GM12878 (cell line): Measurements from ENCODE around the gene ENTREP1. TPM values are rescaled to one million over a fixed set of nuclear protein-coding genes. Genes with fewer than 3 reads are reported as not detected.

Experiments
- ATAC-seq: fragments of 200-7000 bp; cut with Tn5 transposase; 3 replicates; pipeline ENCODE4 v1.9.1; 2020; ENCODE audit warnings: mild to moderate bottlenecking, moderate library complexity
- BruUV-seq: library from RNA; stranded (reverse); fragments of 400-500 nt; replicated peaks from 2 replicates; lab custom pipeline; 2021; lab: Mats Ljungman, UMichigan
- CTCF ChIA-PET: fragments of 300-600 bp; sonication (Branson Sonifier 250); formaldehyde crosslinking; extraction: SDS; loops from one replicate; lab custom pipeline; 2021; ENCODE audit warnings: inconsistent platforms; lab: Yijun Ruan, JAX
- POLR2A ChIA-PET: fragments of 350-600 bp; formaldehyde crosslinking; extraction: SDS; loops from one replicate; lab custom pipeline; 2021; ENCODE audit warnings: inconsistent platforms; lab: Charles Lee
- RAD21 ChIA-PET: fragments of 300-600 bp; sonication (Branson Sonifier 250); formaldehyde crosslinking; loops from one replicate; lab custom pipeline; 2023; ENCODE audit warnings: antibody characterized with exemption; ENCODE audit not compliant: unreplicated experiment; lab: Charles Lee
- SMC1A ChIA-PET: fragments of 300-600 bp; sonication (Branson Sonifier 250); formaldehyde crosslinking; loops from one replicate; lab custom pipeline; 2023; ENCODE audit not compliant: unreplicated experiment, uncharacterized antibody; lab: Charles Lee
- DNase-seq: peaks from one replicate; pipeline ENCODE4 v3.0.0-alpha.2; 2011; ENCODE audit warnings: low read depth, low spot score
- FAIRE-seq: peaks from 3 replicates; lab custom pipeline; 2011; peaks lifted over from hg19 to GRCh38; lab: Jason Lieb, UNC
- H2AFZ ChIP-seq: 2 replicates; pipeline ENCODE4 v1.6.0; 2011; ENCODE audit warnings: low read depth, low read length, control low read depth; ENCODE audit not compliant: control insufficient read depth
- H3K27ac ChIP-seq: 2 replicates; pipeline ENCODE4 v1.5.1; 2011; ENCODE audit warnings: control low read depth; ENCODE audit not compliant: control insufficient read depth, insufficient read depth
- H3K27me3 ChIP-seq, 2 experiments: replicated peaks in 1 of 2; 2 replicates each; pipeline versions ENCODE4 v1.6.0 to v1.6.1; 2011; ENCODE audit warnings: low read length in 1 of 2; ENCODE audit not compliant: control insufficient read depth in 2 of 2, insufficient read depth in 2 of 2
- H3K36me3 ChIP-seq, 2 experiments: 2 replicates each; pipeline ENCODE4 v1.5.1; 2011; ENCODE audit warnings: low read length in 1 of 2; ENCODE audit not compliant: control insufficient read depth in 2 of 2, insufficient read depth in 2 of 2
- H3K4me1 ChIP-seq: 2 replicates; pipeline ENCODE4 v1.6.1; 2011; ENCODE audit warnings: mild to moderate bottlenecking, low read length, moderate library complexity, mixed read lengths; ENCODE audit not compliant: control insufficient read depth, insufficient read depth
- H3K4me2 ChIP-seq: 2 replicates; pipeline ENCODE4 v1.6.0; 2011; ENCODE audit warnings: control low read depth; ENCODE audit not compliant: control insufficient read depth, insufficient read depth
- H3K4me3 ChIP-seq: fragments of 200-600 bp; sonication (generic); 2 replicates; pipeline ENCODE4 v1.5.1; 2016
- H3K79me2 ChIP-seq: 2 replicates; pipeline ENCODE4 v1.6.0; 2011; ENCODE audit warnings: low read length; ENCODE audit not compliant: control insufficient read depth, insufficient read depth
- H3K9ac ChIP-seq: 2 replicates; pipeline ENCODE4 v1.8.0; 2011; ENCODE audit warnings: low read length, control low read depth, mixed read lengths; ENCODE audit not compliant: control insufficient read depth, insufficient read depth
- H3K9me3 ChIP-seq: replicated peaks from 3 replicates; pipeline ENCODE4 v1.5.1; 2011; ENCODE audit warnings: mild to moderate bottlenecking, low read length; ENCODE audit not compliant: control insufficient read depth, insufficient read depth
- H4K20me1 ChIP-seq: 2 replicates; pipeline ENCODE4 v1.6.0; 2011; ENCODE audit not compliant: control insufficient read depth, insufficient read depth
- CBX5 ChIP-seq: sonication (generic); IDR thresholded peaks from 2 replicates; pipeline ENCODE4 v1.6.1; 2016; ENCODE audit warnings: low read depth, moderate library complexity, mild to moderate bottlenecking, inconsistent platforms
- E2F8 ChIP-seq: fragments of 450-650 bp; IDR thresholded peaks from 2 replicates; pipeline ENCODE4 v1.6.1; 2018; ENCODE audit warnings: mild to moderate bottlenecking, low read depth, moderate library complexity; ENCODE audit not compliant: partially characterized antibody
- IKZF1 ChIP-seq: fragments of 450-650 bp; conservative IDR thresholded peaks from 2 replicates; pipeline ENCODE4 v1.6.1; 2017; ENCODE audit warnings: antibody characterized with exemption, mild to moderate bottlenecking
- RFX5 ChIP-seq: IDR thresholded peaks from 2 replicates; pipeline ENCODE4 v1.6.1; 2011; ENCODE audit warnings: low read depth, low read length, improper control_type of control experiment
- SMAD5 ChIP-seq: IDR thresholded peaks from 2 replicates; pipeline ENCODE4 v1.6.1; 2016; ENCODE audit warnings: antibody characterized with exemption, low read depth
- SMARCA5 ChIP-seq: fragments of 450-650 bp; IDR thresholded peaks from 2 replicates; pipeline ENCODE4 v1.6.1; 2017; ENCODE audit warnings: mild to moderate bottlenecking
- WGBS: methylation state at CpG from one replicate; pipeline ENCODE4 v1.1.6; 2016; ENCODE audit warnings: low lambda C conversion rate; ENCODE audit not compliant: insufficient replicate concordance, insufficient coverage; ENCODE audit errors: missing lambda C conversion rate; 5-methylcytosine and 5-hydroxymethylcytosine counted together
- in situ Hi-C: fragments of 300-500 bp; cut with MboI; formaldehyde crosslinking; loops from 9 replicates; pipeline ENCODE4 v1.14.3; 2018; ENCODE audit warnings: mixed read lengths
- intact Hi-C: fragments of 100-400 bp; cut with micrococcal nuclease; formaldehyde crosslinking; loops from one replicate; pipeline ENCODE4 v1.14.2; 2022; ENCODE audit not compliant: unreplicated experiment
- polyA plus RNA-seq, 11 experiments: library from polyadenylated mRNA; depleted of rRNA in 4 of 11; unstranded in 6 of 11; stranded (reverse) in 5 of 11; fragments of >200 nt; fragmentation: Nextera tagmentation in 4 of 11; fragmentation: Illumina TruSeq in 1 of 11; extraction: Ambion mirVana in 4 of 11; extraction: Trizol in 1 of 11; gene quantifications; 1 replicate in 1 of 11; 2 replicates in 10 of 11; pipeline versions ENCODE4 v1.2.1 to v1.2.3, GENCODE V29; 2011 to 2016; ENCODE audit warnings: inconsistent platforms in 2 of 11, missing spikeins in 2 of 11, low read depth in 1 of 11
- total RNA-seq, 4 experiments: library from RNA; depleted of rRNA in 3 of 4; stranded (reverse); fragments of >200 nt in 3 of 4; fragmentation: Illumina TruSeq in 1 of 4; extraction: Trizol in 1 of 4; gene quantifications; 2 replicates each; pipeline versions ENCODE4 v1.2.1 to v1.2.3, GENCODE V29; 2013 to 2021

ENTREP1 gene
- total and polyA plus RNA-seq, 10 of the 15 experiments (the other 5 are each of a cell fraction or from before 2014, with no cell fraction given): not detected

- TF ChIP-seq CBX5 (no peak), IKZF1 (no peak), E2F8 (no peak), SMARCA5 (no peak), RFX5 (no peak)
Observed at GRCh38 chr9:69392826-69393225, 67.8 kb downstream of the ENTREP1 start (continued).

GRCh38 chr9:69393425-69393824 is 68.4 kb downstream of the ENTREP1 start:
- BruUV-seq: no TSS peak
- CTCF ChIA-PET: no interaction called here
- SMC1A ChIA-PET: no interaction called here
- Histone ChIP-seq H3K4me3 (no peak overlapping the region), H3K4me1 (no peaks in the 10 kb centered on the region), H3K36me3 (no peaks in the 10 kb centered on the region), H3K27ac (no peak overlapping the region), H3K4me2 (no peak overlapping the region), H3K9ac (no peak overlapping the region), H3K27me3 (no peaks in the 10 kb centered on the region; a peak in 1 of 4 replicates), H2AFZ (no peak overlapping the region), H3K9me3 (no peaks in the 10 kb centered on the region), H4K20me1 (no peaks in the 10 kb centered on the region), H3K79me2 (no peaks in the 10 kb centered on the region)
- in situ Hi-C loops: no loop called here
- TF ChIP-seq SMAD5: no peak
- no peak for DNase-seq
- RAD21 ChIA-PET: no interaction called here
- POLR2A ChIA-PET: no interaction called here
- no peak for ATAC-seq
- 26% methylated on average over 6 of the region's 6 CpGs for WGBS
- FAIRE-seq: no peak
- intact Hi-C loops: no loop called here
